OCI-LY7 (cell line): Measurements from ENCODE around the gene SKIDA1. TPM values are rescaled to one million over a fixed set of nuclear protein-coding genes. Genes with fewer than 3 reads are reported as not detected.

ENCODE experiments used
- BruUV-seq: library from RNA; stranded (reverse); fragments of 400-500 nt; replicated peaks from 2 replicates; lab custom pipeline; 2021; lab: Mats Ljungman, UMichigan
- CTCF ChIA-PET: fragments of 300-600 bp; sonication (Branson Sonifier 250); formaldehyde crosslinking; loops from one replicate; lab custom pipeline; 2022; ENCODE audit warnings: antibody characterized with exemption; ENCODE audit not compliant: unreplicated experiment; lab: Charles Lee
- POLR2A ChIA-PET: fragments of 300-600 bp; sonication (Branson Sonifier 250); formaldehyde crosslinking; loops from one replicate; lab custom pipeline; 2022; ENCODE audit warnings: antibody characterized with exemption; lab: Charles Lee
- DNase-seq: peaks from one replicate; pipeline ENCODE4 v3.0.0-alpha.2; 2015; ENCODE audit warnings: low spot score
- H2AFZ ChIP-seq: fragments of 200-600 bp; sonication (generic), shearing (Covaris generic); 2 replicates; pipeline ENCODE4 v1.6.1; 2014; ENCODE audit warnings: mild to moderate bottlenecking, antibody characterized with exemption, low read length, moderate library complexity
- H3K27ac ChIP-seq: fragments of 200-600 bp; sonication (generic); 2 replicates; pipeline ENCODE4 v1.5.1; 2014; ENCODE audit warnings: mixed run types, low read depth, mild to moderate bottlenecking, moderate library complexity, low read length, inconsistent platforms; ENCODE audit not compliant: poor library complexity, severe bottlenecking
- H3K36me3 ChIP-seq: fragments of 200-600 bp; sonication (generic); 2 replicates; pipeline ENCODE4 v1.6.1; 2014; ENCODE audit warnings: mild to moderate bottlenecking, antibody characterized with exemption, low read length, moderate library complexity, mixed read lengths; ENCODE audit not compliant: insufficient read depth
- H3K4me1 ChIP-seq: fragments of 200-600 bp; sonication (generic); 2 replicates; pipeline ENCODE4 v1.5.1; 2014; ENCODE audit warnings: mild to moderate bottlenecking, low read length; ENCODE audit not compliant: insufficient read depth, poor library complexity, severe bottlenecking
- H3K4me2 ChIP-seq: fragments of 200-600 bp; sonication (generic); 2 replicates; pipeline ENCODE4 v1.6.1; 2014; ENCODE audit warnings: mild to moderate bottlenecking, low read length
- H3K4me3 ChIP-seq: fragments of 200-600 bp; sonication (generic); 2 replicates; pipeline ENCODE4 v1.5.1; 2014; ENCODE audit warnings: mild to moderate bottlenecking, low read depth, low read length; ENCODE audit not compliant: poor library complexity, severe bottlenecking
- H3K79me2 ChIP-seq: fragments of 200-600 bp; sonication (generic); 2 replicates; pipeline ENCODE4 v1.6.1; 2016; ENCODE audit warnings: low read depth, mild to moderate bottlenecking, low read length, moderate library complexity, mixed read lengths; ENCODE audit not compliant: insufficient read depth
- H3K9me2 ChIP-seq: fragments of 200-600 bp; sonication (generic); 2 replicates; pipeline ENCODE4 v1.6.1; 2016; ENCODE audit warnings: mild to moderate bottlenecking, low read length, mixed read lengths; ENCODE audit not compliant: insufficient read depth
- H3K9me3 ChIP-seq: fragments of 200-600 bp; sonication (generic); 2 replicates; pipeline ENCODE4 v1.6.1; 2014; ENCODE audit warnings: mild to moderate bottlenecking, mixed run types, low read length, mixed read lengths
- H4K20me1 ChIP-seq: fragments of 200-600 bp; sonication (generic); 2 replicates; pipeline ENCODE4 v1.6.1; 2014; ENCODE audit warnings: mild to moderate bottlenecking, antibody characterized with exemption, low read length, moderate library complexity, mixed read lengths; ENCODE audit not compliant: insufficient read depth
- CTCF ChIP-seq: fragments of 200-600 bp; sonication (generic); conservative IDR thresholded peaks from 2 replicates; pipeline ENCODE4 v1.5.1; 2014; ENCODE audit warnings: mild to moderate bottlenecking, antibody characterized with exemption, low read length, moderate library complexity, mixed read lengths
- EZH2phosphoT487 ChIP-seq: fragments of 200-600 bp; sonication (generic); IDR thresholded peaks from 2 replicates; pipeline ENCODE4 v1.6.1; 2018; ENCODE audit warnings: low read depth, borderline replicate concordance, mild to moderate bottlenecking, mixed run types, antibody characterized with exemption, low read length, moderate library complexity, mixed read lengths
- intact Hi-C: fragments of 100-400 bp; cut with micrococcal nuclease; formaldehyde crosslinking; loops from one replicate; pipeline ENCODE4 v1.10.0; 2022; ENCODE audit not compliant: unreplicated experiment
- total RNA-seq, 2 experiments: library from RNA; depleted of rRNA in 1 of 2; stranded (reverse); fragments of >200 nt in 1 of 2; shearing (Covaris generic) in 1 of 2; gene quantifications; 2 replicates each; pipeline ENCODE4 v1.2.3, GENCODE V29; 2014 to 2022

SKIDA1 gene
- total RNA-seq, 2 experiments from 2014 or later = not detected

GRCh38 chr10:21495002-21495751 is 30.3 kb downstream of the SKIDA1 start:
- intact Hi-C loops = loop anchor here (1.0 to 10.0 kb wide), 6 partner anchors 218 to 1492 kb away; no protein-coding TSS in a partner anchor
- H3K9me2 ChIP-seq = no peaks in the 10 kb centered on the region
- peak overlapping the region; percentile 77 for H3K4me3 ChIP-seq
- peak; percentile 5 for DNase-seq
- peak overlapping the region; percentile 85 for H3K4me2 ChIP-seq
- POLR2A ChIA-PET = no interaction called here
- no peaks in the 10 kb centered on the region for H3K9me3 ChIP-seq
- H3K36me3 ChIP-seq = no peaks in the 10 kb centered on the region
- TF ChIP-seq EZH2phosphoT487 (peak; percentile 65; the same call in 1 of the 2 replicates), CTCF (no peak)
- H3K79me2 ChIP-seq = no peaks in the 10 kb centered on the region
- no TSS peak for BruUV-seq
- H2AFZ ChIP-seq = peak overlapping the region; percentile 94; the same call in 1 of the 2 replicates
- CTCF ChIA-PET = interaction anchor here (1.0 kb wide), 1 partner anchor 23 kb away, joined by 3 read pairs; no protein-coding TSS in a partner anchor
- peaks cover 13% of the 10 kb centered on the region for H3K4me1 ChIP-seq
- H3K27ac ChIP-seq = no peak overlapping the region
- no peaks in the 10 kb centered on the region for H4K20me1 ChIP-seq

GRCh38 chr10:21494191-21495001 is 31.1 kb downstream of the SKIDA1 start:
- no peaks in the 10 kb centered on the region for H3K9me3 ChIP-seq
- POLR2A ChIA-PET = no interaction called here
- no peaks in the 10 kb centered on the region for H3K36me3 ChIP-seq
- H3K9me2 ChIP-seq = no peaks in the 10 kb centered on the region
- peaks cover 13% of the 10 kb centered on the region for H3K4me1 ChIP-seq
- H2AFZ ChIP-seq = no peak overlapping the region
- TF ChIP-seq CTCF (no peak), EZH2phosphoT487 (no peak)
- H3K4me2 ChIP-seq = peak overlapping the region; percentile 85
- no peak for DNase-seq
- intact Hi-C loops = loop anchor here (1.0 to 10.0 kb wide), 6 partner anchors 217 to 1493 kb away; no protein-coding TSS in a partner anchor
- BruUV-seq = no TSS peak
- H4K20me1 ChIP-seq = no peaks in the 10 kb centered on the region
- H3K79me2 ChIP-seq = no peaks in the 10 kb centered on the region
- no peak overlapping the region for H3K4me3 ChIP-seq
- H3K27ac ChIP-seq = no peak overlapping the region
- CTCF ChIA-PET = interaction anchor here (0.5 to 0.6 kb wide), 3 partner anchors 82 to 394 kb away, joined by 3 to 4 read pairs (median 3); no protein-coding TSS in a partner anchor
